Glutamatergic neuron (in vitro differentiated cells): Measurements from ENCODE around the gene IL1RAP. TPM values are rescaled to one million over a fixed set of nuclear protein-coding genes. Genes with fewer than 3 reads are reported as not detected.

ENCODE experiments used
- DNase-seq: peaks from one replicate; pipeline ENCODE4 v3.0.0; 2022
- H3K27ac Mint-ChIP-seq: one replicate; pipeline ENCODE4 v1.8.0; 2020; ENCODE audit warnings: mild to moderate bottlenecking, mixed read lengths, inconsistent platforms; ENCODE audit not compliant: unreplicated experiment
- H3K27me3 Mint-ChIP-seq: one replicate; pipeline ENCODE4 v1.8.0; 2020; ENCODE audit warnings: mild to moderate bottlenecking, moderate library complexity, mixed read lengths, inconsistent platforms; ENCODE audit not compliant: unreplicated experiment
- H3K36me3 Mint-ChIP-seq: one replicate; pipeline ENCODE4 v1.8.0; 2020; ENCODE audit warnings: mild to moderate bottlenecking, mixed read lengths, inconsistent platforms; ENCODE audit not compliant: unreplicated experiment
- H3K4me1 Mint-ChIP-seq: one replicate; pipeline ENCODE4 v1.8.0; 2020; ENCODE audit warnings: mild to moderate bottlenecking, low read depth, mixed read lengths, inconsistent platforms; ENCODE audit not compliant: unreplicated experiment
- H3K4me3 Mint-ChIP-seq: one replicate; pipeline ENCODE4 v1.8.0; 2020; ENCODE audit warnings: mild to moderate bottlenecking, mixed read lengths, inconsistent platforms; ENCODE audit not compliant: unreplicated experiment
- H3K9me3 Mint-ChIP-seq: one replicate; pipeline ENCODE4 v1.8.0; 2020; ENCODE audit warnings: mild to moderate bottlenecking, moderate library complexity, mixed read lengths, inconsistent platforms; ENCODE audit not compliant: unreplicated experiment
- CTCF ChIP-seq: fragments of 200-600 bp; sonication (generic); IDR thresholded peaks from one replicate; pipeline ENCODE4 v1.5.0; 2021; ENCODE audit not compliant: partially characterized antibody, unreplicated experiment
- total RNA-seq: library from RNA; stranded (reverse); fragmentation: NEBNext Ultra II Directional; extraction: Animal tissue kit (Norgen Biotek cat#: 25700); gene quantifications from one replicate; pipeline ENCODE4 v1.2.1, GENCODE V29; 2021; ENCODE audit not compliant: unreplicated experiment

IL1RAP gene
- total RNA-seq, 1 donor from 2014 or later = 0.37 TPM

- H3K27me3 Mint-ChIP-seq = no peaks in the 10 kb centered on the region
- H3K9me3 Mint-ChIP-seq = no peaks in the 10 kb centered on the region
- no peak overlapping the region for H3K27ac Mint-ChIP-seq
- no peak overlapping the region for H3K4me3 Mint-ChIP-seq
- DNase-seq = no peak
- H3K36me3 Mint-ChIP-seq = no peaks in the 10 kb centered on the region
- TF ChIP-seq CTCF = no peak
- no peaks in the 10 kb centered on the region for H3K4me1 Mint-ChIP-seq
Observed at GRCh38 chr3:190560013-190560895, 46.4 kb downstream of the IL1RAP start.

- no peak overlapping the region for H3K4me3 Mint-ChIP-seq
- H3K36me3 Mint-ChIP-seq = no peaks in the 10 kb centered on the region
- TF ChIP-seq CTCF = no peak
- H3K27me3 Mint-ChIP-seq = no peaks in the 10 kb centered on the region
- H3K4me1 Mint-ChIP-seq = peaks cover 3% of the 10 kb centered on the region
- H3K27ac Mint-ChIP-seq = no peak overlapping the region
- no peak for DNase-seq
- no peaks in the 10 kb centered on the region for H3K9me3 Mint-ChIP-seq
Observed at GRCh38 chr3:190562866-190563510, 49.1 kb downstream of the IL1RAP start.

- H3K9me3 Mint-ChIP-seq = no peaks in the 10 kb centered on the region
Observed at GRCh38 chr3:190564175-190564574, 50.3 kb downstream of the IL1RAP start.

GRCh38 chr3:190566043-190566933 lies 52.4 kb downstream of the IL1RAP start:
- H3K9me3 Mint-ChIP-seq = no peaks in the 10 kb centered on the region
- peaks cover 3% of the 10 kb centered on the region for H3K4me1 Mint-ChIP-seq
- no peak overlapping the region for H3K4me3 Mint-ChIP-seq
- DNase-seq = no peak
- TF ChIP-seq CTCF = no peak
- no peak overlapping the region for H3K27ac Mint-ChIP-seq
- no peaks in the 10 kb centered on the region for H3K36me3 Mint-ChIP-seq
- H3K27me3 Mint-ChIP-seq = no peaks in the 10 kb centered on the region

More at GRCh38 chr3:190564175-190564574, 50.3 kb downstream of the IL1RAP start:
- no peak for TF ChIP-seq CTCF
- H3K4me1 Mint-ChIP-seq = peaks cover 3% of the 10 kb centered on the region
- no peak overlapping the region for H3K27ac Mint-ChIP-seq
- no peak overlapping the region for H3K4me3 Mint-ChIP-seq
- no peak for DNase-seq
- H3K27me3 Mint-ChIP-seq = no peaks in the 10 kb centered on the region
- H3K36me3 Mint-ChIP-seq = no peaks in the 10 kb centered on the region
